OCI-LY7 (cell line): Measurements from ENCODE around the gene ITGAE. TPM values are rescaled to one million over a fixed set of nuclear protein-coding genes. Genes with fewer than 3 reads are reported as not detected.

Source experiments
- BruUV-seq: library from RNA; stranded (reverse); fragments of 400-500 nt; replicated peaks from 2 replicates; lab custom pipeline; 2021; lab: Mats Ljungman, UMichigan
- CTCF ChIA-PET: fragments of 300-600 bp; sonication (Branson Sonifier 250); formaldehyde crosslinking; loops from one replicate; lab custom pipeline; 2022; ENCODE audit warnings: antibody characterized with exemption; ENCODE audit not compliant: unreplicated experiment; lab: Charles Lee
- POLR2A ChIA-PET: fragments of 300-600 bp; sonication (Branson Sonifier 250); formaldehyde crosslinking; loops from one replicate; lab custom pipeline; 2022; ENCODE audit warnings: antibody characterized with exemption; lab: Charles Lee
- DNase-seq: peaks from one replicate; pipeline ENCODE4 v3.0.0-alpha.2; 2015; ENCODE audit warnings: low spot score
- H2AFZ ChIP-seq: fragments of 200-600 bp; sonication (generic), shearing (Covaris generic); 2 replicates; pipeline ENCODE4 v1.6.1; 2014; ENCODE audit warnings: mild to moderate bottlenecking, antibody characterized with exemption, low read length, moderate library complexity
- H3K27ac ChIP-seq: fragments of 200-600 bp; sonication (generic); 2 replicates; pipeline ENCODE4 v1.5.1; 2014; ENCODE audit warnings: mixed run types, low read depth, mild to moderate bottlenecking, moderate library complexity, low read length, inconsistent platforms; ENCODE audit not compliant: poor library complexity, severe bottlenecking
- H3K36me3 ChIP-seq: fragments of 200-600 bp; sonication (generic); 2 replicates; pipeline ENCODE4 v1.6.1; 2014; ENCODE audit warnings: mild to moderate bottlenecking, antibody characterized with exemption, low read length, moderate library complexity, mixed read lengths; ENCODE audit not compliant: insufficient read depth
- H3K4me1 ChIP-seq: fragments of 200-600 bp; sonication (generic); 2 replicates; pipeline ENCODE4 v1.5.1; 2014; ENCODE audit warnings: mild to moderate bottlenecking, low read length; ENCODE audit not compliant: insufficient read depth, poor library complexity, severe bottlenecking
- H3K4me2 ChIP-seq: fragments of 200-600 bp; sonication (generic); 2 replicates; pipeline ENCODE4 v1.6.1; 2014; ENCODE audit warnings: mild to moderate bottlenecking, low read length
- H3K4me3 ChIP-seq: fragments of 200-600 bp; sonication (generic); 2 replicates; pipeline ENCODE4 v1.5.1; 2014; ENCODE audit warnings: mild to moderate bottlenecking, low read depth, low read length; ENCODE audit not compliant: poor library complexity, severe bottlenecking
- H3K79me2 ChIP-seq: fragments of 200-600 bp; sonication (generic); 2 replicates; pipeline ENCODE4 v1.6.1; 2016; ENCODE audit warnings: low read depth, mild to moderate bottlenecking, low read length, moderate library complexity, mixed read lengths; ENCODE audit not compliant: insufficient read depth
- H3K9me2 ChIP-seq: fragments of 200-600 bp; sonication (generic); 2 replicates; pipeline ENCODE4 v1.6.1; 2016; ENCODE audit warnings: mild to moderate bottlenecking, low read length, mixed read lengths; ENCODE audit not compliant: insufficient read depth
- H3K9me3 ChIP-seq: fragments of 200-600 bp; sonication (generic); 2 replicates; pipeline ENCODE4 v1.6.1; 2014; ENCODE audit warnings: mild to moderate bottlenecking, mixed run types, low read length, mixed read lengths
- H4K20me1 ChIP-seq: fragments of 200-600 bp; sonication (generic); 2 replicates; pipeline ENCODE4 v1.6.1; 2014; ENCODE audit warnings: mild to moderate bottlenecking, antibody characterized with exemption, low read length, moderate library complexity, mixed read lengths; ENCODE audit not compliant: insufficient read depth
- EZH2phosphoT487 ChIP-seq: fragments of 200-600 bp; sonication (generic); IDR thresholded peaks from 2 replicates; pipeline ENCODE4 v1.6.1; 2018; ENCODE audit warnings: low read depth, borderline replicate concordance, mild to moderate bottlenecking, mixed run types, antibody characterized with exemption, low read length, moderate library complexity, mixed read lengths
- intact Hi-C: fragments of 100-400 bp; cut with micrococcal nuclease; formaldehyde crosslinking; loops from one replicate; pipeline ENCODE4 v1.10.0; 2022; ENCODE audit not compliant: unreplicated experiment
- total RNA-seq, 2 experiments: library from RNA; depleted of rRNA in 1 of 2; stranded (reverse); fragments of >200 nt in 1 of 2; shearing (Covaris generic) in 1 of 2; gene quantifications; 2 replicates each; pipeline ENCODE4 v1.2.3, GENCODE V29; 2014 to 2022
- TF ChIP-seq, protein P1 (sequence below): fragments of 200-600 bp; sonication (generic); conservative IDR thresholded peaks from 2 replicates; pipeline ENCODE4 v1.5.1; 2014; ENCODE audit warnings: mild to moderate bottlenecking, antibody characterized with exemption, low read length, moderate library complexity, mixed read lengths

Gene ITGAE
- total RNA-seq, 2 experiments from 2014 or later: 52.2 to 61.2 TPM

DNA sequence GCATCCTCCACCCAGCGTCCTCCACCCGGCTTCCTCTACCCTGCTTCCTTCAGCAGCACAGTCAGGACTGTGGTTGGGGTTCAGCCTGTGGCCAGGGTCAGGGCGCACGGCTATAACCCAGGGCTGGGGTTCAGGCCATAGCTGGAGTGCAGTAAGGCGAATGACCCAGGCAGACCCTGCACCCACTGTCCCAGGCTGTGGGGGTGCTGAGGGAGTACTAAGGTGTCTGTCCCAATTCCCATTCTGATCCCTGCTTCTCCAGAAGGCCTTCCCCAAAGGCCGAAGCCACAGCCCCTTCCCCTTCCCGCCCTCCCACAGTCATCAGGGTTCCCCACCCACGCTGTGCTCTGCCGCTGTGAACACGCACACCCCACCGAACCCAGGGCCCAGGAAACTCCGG lies 119.9 kb downstream of the ITGAE start:
- H4K20me1 ChIP-seq: no peaks in the 10 kb centered on the region
- intact Hi-C loops: no loop called here
- no peaks in the 10 kb centered on the region for H3K9me3 ChIP-seq
- no peak overlapping the region for H3K4me3 ChIP-seq
- BruUV-seq: no TSS peak
- ChIA-PET CTCF (interaction anchor here (0.5 kb wide), 1 partner anchor 66 kb away, joined by 3 read pairs; no protein-coding TSS in a partner anchor), POLR2A (no interaction called here)
- TF ChIP-seq, protein P1, sequence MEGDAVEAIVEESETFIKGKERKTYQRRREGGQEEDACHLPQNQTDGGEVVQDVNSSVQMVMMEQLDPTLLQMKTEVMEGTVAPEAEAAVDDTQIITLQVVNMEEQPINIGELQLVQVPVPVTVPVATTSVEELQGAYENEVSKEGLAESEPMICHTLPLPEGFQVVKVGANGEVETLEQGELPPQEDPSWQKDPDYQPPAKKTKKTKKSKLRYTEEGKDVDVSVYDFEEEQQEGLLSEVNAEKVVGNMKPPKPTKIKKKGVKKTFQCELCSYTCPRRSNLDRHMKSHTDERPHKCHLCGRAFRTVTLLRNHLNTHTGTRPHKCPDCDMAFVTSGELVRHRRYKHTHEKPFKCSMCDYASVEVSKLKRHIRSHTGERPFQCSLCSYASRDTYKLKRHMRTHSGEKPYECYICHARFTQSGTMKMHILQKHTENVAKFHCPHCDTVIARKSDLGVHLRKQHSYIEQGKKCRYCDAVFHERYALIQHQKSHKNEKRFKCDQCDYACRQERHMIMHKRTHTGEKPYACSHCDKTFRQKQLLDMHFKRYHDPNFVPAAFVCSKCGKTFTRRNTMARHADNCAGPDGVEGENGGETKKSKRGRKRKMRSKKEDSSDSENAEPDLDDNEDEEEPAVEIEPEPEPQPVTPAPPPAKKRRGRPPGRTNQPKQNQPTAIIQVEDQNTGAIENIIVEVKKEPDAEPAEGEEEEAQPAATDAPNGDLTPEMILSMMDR: no peak
- TF ChIP-seq EZH2phosphoT487: no peak
- no peaks in the 10 kb centered on the region for H3K79me2 ChIP-seq
- H3K36me3 ChIP-seq: peaks cover 81% of the 10 kb centered on the region
- H2AFZ ChIP-seq: no peak overlapping the region
- H3K4me1 ChIP-seq: peaks cover 28% of the 10 kb centered on the region
- H3K9me2 ChIP-seq: no peaks in the 10 kb centered on the region
- no peak overlapping the region for H3K4me2 ChIP-seq
- DNase-seq: no peak
- no peak overlapping the region for H3K27ac ChIP-seq

DNA sequence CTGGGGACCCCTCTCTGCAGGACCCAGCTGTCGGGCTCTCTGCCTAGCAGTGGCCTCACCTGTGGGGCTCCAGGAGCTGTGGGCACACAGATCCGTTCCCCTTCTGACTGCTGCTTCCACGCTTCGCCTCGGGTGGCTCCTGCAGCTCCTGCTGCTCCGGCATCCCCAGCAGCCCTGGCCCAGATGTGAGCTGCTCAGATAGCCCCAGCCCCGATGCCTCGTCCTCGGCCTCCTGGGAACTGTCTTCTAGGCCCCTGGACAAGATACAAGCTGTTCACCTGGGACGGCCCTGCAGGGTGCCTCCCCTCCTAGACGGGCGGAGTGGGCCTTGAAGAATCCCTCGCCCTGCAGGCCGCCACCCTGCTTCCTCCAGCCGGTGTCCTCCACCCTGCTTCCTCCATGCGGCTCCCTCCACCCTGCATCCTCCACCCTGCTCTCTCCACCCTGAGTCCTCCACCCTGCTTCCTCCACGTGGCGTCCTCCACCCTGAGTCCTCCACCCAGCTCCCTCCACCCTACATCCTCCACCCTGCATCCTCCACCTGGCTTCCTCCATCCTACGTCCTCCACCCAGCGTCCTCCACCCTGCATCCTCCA lies 121.4 kb downstream of the ITGAE start:
- Histone ChIP-seq H3K27ac (no peak overlapping the region), H3K36me3 (peaks cover 85% of the 10 kb centered on the region), H3K79me2 (no peaks in the 10 kb centered on the region), H3K4me1 (peaks cover 19% of the 10 kb centered on the region), H2AFZ (no peak overlapping the region), H3K9me3 (no peaks in the 10 kb centered on the region), H3K9me2 (no peaks in the 10 kb centered on the region), H4K20me1 (no peaks in the 10 kb centered on the region), H3K4me3 (no peak overlapping the region), H3K4me2 (no peak overlapping the region)
- TF ChIP-seq, protein P1: no peak
- TF ChIP-seq EZH2phosphoT487: no peak
- ChIA-PET CTCF (no interaction called here), POLR2A (no interaction called here)
- no TSS peak for BruUV-seq
- no peak for DNase-seq
- intact Hi-C loops: no loop called here

DNA sequence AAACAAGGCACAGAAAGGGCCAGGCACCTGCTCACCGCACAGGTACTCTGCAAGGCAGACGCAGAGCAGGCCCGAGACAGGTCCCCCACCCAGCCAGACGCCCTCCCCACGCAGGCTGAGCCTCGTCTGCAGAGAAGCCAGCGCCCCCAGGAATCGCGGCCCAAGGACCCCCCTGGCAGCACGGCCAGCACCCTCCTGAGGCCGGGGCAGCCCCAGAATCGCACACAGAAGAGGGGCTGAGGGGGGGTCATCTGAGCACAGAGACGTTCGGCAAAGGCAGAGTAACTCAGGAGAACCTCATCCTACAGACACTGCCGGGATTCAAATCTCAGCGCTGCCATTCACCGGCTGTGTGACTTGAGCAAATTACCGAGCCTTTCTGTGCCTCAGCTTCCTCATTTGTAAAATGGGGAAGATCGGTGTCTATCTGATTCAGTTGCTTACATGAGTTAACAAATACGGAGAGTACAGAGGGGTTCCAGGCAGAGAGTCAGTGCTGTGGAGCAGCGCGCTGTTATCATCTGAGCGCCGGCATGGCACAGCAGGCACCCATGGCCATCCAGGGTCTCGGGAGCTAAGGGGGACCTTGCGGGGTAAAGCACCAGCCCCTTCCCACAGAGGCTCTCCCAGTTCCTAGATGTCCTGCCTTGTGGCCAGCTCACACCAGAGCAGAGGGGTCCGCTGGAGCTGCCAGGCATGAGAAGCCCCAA lies 122.0 kb downstream of the ITGAE start:
- Histone ChIP-seq H3K27ac (no peak overlapping the region), H3K36me3 (peaks cover 81% of the 10 kb centered on the region), H3K4me3 (no peak overlapping the region), H3K9me2 (no peaks in the 10 kb centered on the region), H3K4me1 (peaks cover 12% of the 10 kb centered on the region), H3K9me3 (no peaks in the 10 kb centered on the region), H3K79me2 (no peaks in the 10 kb centered on the region), H2AFZ (no peak overlapping the region), H4K20me1 (no peaks in the 10 kb centered on the region), H3K4me2 (no peak overlapping the region)
- ChIA-PET POLR2A (no interaction called here), CTCF (no interaction called here)
- TF ChIP-seq, protein P1: no peak
- no peak for TF ChIP-seq EZH2phosphoT487
- BruUV-seq: no TSS peak
- DNase-seq: no peak
- intact Hi-C loops: no loop called here
